Neuronal stem cell (in vitro differentiated cells): ENCODE data around the gene THEM4. TPM values are rescaled to one million over a fixed set of nuclear protein-coding genes. Genes with fewer than 3 reads are reported as not detected.

ENCODE experiments used
- DNase-seq: peaks from one replicate; pipeline ENCODE4 v3.0.0-alpha.2; 2013; ENCODE audit warnings: low spot score
- H2AFZ ChIP-seq: one replicate; pipeline ENCODE4 v1.6.1; 2013; ENCODE audit warnings: mild to moderate bottlenecking, low read length, inconsistent platforms
- H2AK5ac ChIP-seq: 2 replicates; pipeline ENCODE4 v1.6.1; 2013; ENCODE audit warnings: low read depth, mild to moderate bottlenecking, inconsistent platforms, low read length, moderate library complexity, mixed read lengths
- H2BK120ac ChIP-seq: 2 replicates; pipeline ENCODE4 v1.6.1; 2013; ENCODE audit warnings: low read depth, mild to moderate bottlenecking, inconsistent platforms, low read length, moderate library complexity, mixed read lengths
- H2BK12ac ChIP-seq: one replicate; pipeline ENCODE4 v1.6.1; 2013; ENCODE audit warnings: low read length, inconsistent platforms
- H2BK15ac ChIP-seq: 2 replicates; pipeline ENCODE4 v1.6.1; 2013; ENCODE audit warnings: mild to moderate bottlenecking, low read length, inconsistent platforms, mixed read lengths
- H2BK5ac ChIP-seq: one replicate; pipeline ENCODE4 v1.6.1; 2013; ENCODE audit warnings: inconsistent platforms, mild to moderate bottlenecking, low read length, moderate library complexity
- H3K14ac ChIP-seq: one replicate; pipeline ENCODE4 v1.6.1; 2013; ENCODE audit warnings: low read length, inconsistent platforms
- H3K18ac ChIP-seq: 2 replicates; pipeline ENCODE4 v1.6.1; 2013; ENCODE audit warnings: low read length, inconsistent platforms
- H3K23ac ChIP-seq: 2 replicates; pipeline ENCODE4 v1.6.1; 2013; ENCODE audit warnings: low read depth, mild to moderate bottlenecking, mixed read lengths, low read length, inconsistent platforms; ENCODE audit not compliant: poor library complexity
- H3K27ac ChIP-seq: replicated peaks from 3 replicates; pipeline ENCODE4 v1.5.1; 2013; ENCODE audit warnings: low read length, inconsistent platforms
- H3K27me3 ChIP-seq, 3 experiments: 2 replicates each; pipeline ENCODE4 v1.6.1; 2013; ENCODE audit warnings: low read length in 3 of 3, mild to moderate bottlenecking in 2 of 3, inconsistent platforms in 1 of 3, low read depth in 1 of 3, mixed read lengths in 1 of 3, moderate library complexity in 1 of 3; ENCODE audit not compliant: control insufficient read depth in 3 of 3, insufficient read depth in 3 of 3
- H3K36me3 ChIP-seq, 2 donors: replicated peaks in 1 of 2; 2 replicates each; pipeline ENCODE4 v1.6.1; 2013; ENCODE audit warnings: low read length in 2 of 2; ENCODE audit not compliant: control insufficient read depth in 2 of 2, insufficient read depth in 2 of 2
- H3K4ac ChIP-seq: 2 replicates; pipeline ENCODE4 v1.6.1; 2013; ENCODE audit warnings: inconsistent platforms, mild to moderate bottlenecking, low read length, moderate library complexity
- H3K4me1 ChIP-seq, 2 donors: 1 replicate in 1 of 2; 2 replicates in 1 of 2; pipeline ENCODE4 v1.6.1; 2013; ENCODE audit warnings: low read length in 2 of 2, low read depth in 1 of 2; ENCODE audit not compliant: control insufficient read depth in 2 of 2, insufficient read depth in 1 of 2
- H3K4me2 ChIP-seq: one replicate; pipeline ENCODE4 v1.6.1; 2013; ENCODE audit warnings: mild to moderate bottlenecking, low read length, inconsistent platforms; ENCODE audit not compliant: insufficient read depth, poor library complexity, severe bottlenecking
- H3K4me3 ChIP-seq, 2 donors: 2 replicates each; pipeline ENCODE4 v1.5.1; 2013; ENCODE audit warnings: low read length in 2 of 2, mild to moderate bottlenecking in 2 of 2, inconsistent platforms in 1 of 2, moderate library complexity in 1 of 2
- H3K79me1 ChIP-seq: one replicate; pipeline ENCODE4 v1.6.1; 2013; ENCODE audit warnings: low read depth, mild to moderate bottlenecking, inconsistent platforms, low read length, moderate library complexity
- H3K9ac ChIP-seq: one replicate; pipeline ENCODE4 v1.6.1; 2013; ENCODE audit warnings: mild to moderate bottlenecking, low read depth, low read length, inconsistent platforms; ENCODE audit not compliant: poor library complexity
- H3K9me3 ChIP-seq, 2 donors: replicated peaks in 1 of 2; 2 replicates each; pipeline versions ENCODE3 to v1.6.1; 2013; ENCODE audit warnings: low read length in 2 of 2, mild to moderate bottlenecking in 2 of 2, inconsistent platforms in 1 of 2, low read depth in 1 of 2, mixed read lengths in 1 of 2, moderate library complexity in 1 of 2; ENCODE audit not compliant: control insufficient read depth in 2 of 2, insufficient read depth in 1 of 2
- H4K8ac ChIP-seq: one replicate; pipeline ENCODE4 v1.6.1; 2013; ENCODE audit warnings: low read depth, mild to moderate bottlenecking, inconsistent platforms, low read length, moderate library complexity
- H4K91ac ChIP-seq: one replicate; pipeline ENCODE4 v1.6.1; 2013; ENCODE audit warnings: low read length, low read depth, mild to moderate bottlenecking, inconsistent platforms; ENCODE audit not compliant: poor library complexity
- WGBS, 2 donors: extraction: QIAGEN DNeasy Blood & Tissue Kit; methylation state at CpG; one replicate each; pipeline ENCODE4 v1.1.7; 2013; ENCODE audit warnings: missing lambda C conversion rate in 2 of 2, mixed read lengths in 1 of 2; ENCODE audit not compliant: insufficient read length in 2 of 2, insufficient replicate concordance in 1 of 2; ENCODE audit errors: extremely low coverage in 2 of 2; 5-methylcytosine and 5-hydroxymethylcytosine counted together
- polyA plus RNA-seq, 2 experiments: library from polyadenylated mRNA; stranded (reverse); fragments of 200-250 nt; gene quantifications; one replicate each; pipeline ENCODE4 v1.2.3, GENCODE V29; 2013

The THEM4 gene
- 9.2 TPM for polyA plus RNA-seq (2013, experiment 1 of 2)
- 9.8 TPM for polyA plus RNA-seq (2013, experiment 2 of 2)

GRCh38 chr1:151909167-151910149 lies at the start of gene THEM4:
Gene THEM4 (minus strand): TSS chr1:151909511. CDS start chr1:151909458, 53 bp downstream.
- Histone ChIP-seq H3K4ac (no peak within 1 kb of the TSS), H3K9ac (peak within 1 kb of the TSS; percentile 72), H2BK15ac (no peak within 1 kb of the TSS), H2AFZ (peak within 1 kb of the TSS; percentile 98), H3K4me2 (peak within 1 kb of the TSS; percentile 91), H3K27me3 (peaks cover 0 to 7% (median 2%) of the 10 kb centered on the region in 3 experiments), H2BK5ac (no peak within 1 kb of the TSS), H3K23ac (peak within 1 kb of the TSS; percentile 98), H2BK12ac (no peak within 1 kb of the TSS), H3K14ac (no peak within 1 kb of the TSS), H3K4me1 (peaks cover 0 to 2% of the 10 kb centered on the region in 2 donors), H3K36me3 (peaks cover 1 to 8% of the 10 kb centered on the region in 2 donors), H4K91ac (no peak within 1 kb of the TSS), H3K27ac (peak within 1 kb of the TSS; percentile 40), H3K18ac (peak within 1 kb of the TSS; percentile 97), H4K8ac (no peak within 1 kb of the TSS), H2AK5ac (no peak within 1 kb of the TSS), H3K9me3 (peaks cover 9 to 14% of the 10 kb centered on the region in 2 donors), H3K79me1 (peaks cover 2% of the 10 kb centered on the region), H3K4me3 (peak within 1 kb of the TSS; percentile 87 to 97), H2BK120ac (no peak within 1 kb of the TSS)
- WGBS, 2 donors = no CpG with 5 or more reads among the region's 73 CpGs
- peak; percentile 87 for DNase-seq

- no peak overlapping the region for H2AK5ac ChIP-seq
- DNase-seq = no peak
- H3K79me1 ChIP-seq = no peaks in the 10 kb centered on the region
- no peak overlapping the region for H3K4me2 ChIP-seq
- no peaks in the 10 kb centered on the region for H3K4me1 ChIP-seq
- H3K18ac ChIP-seq = no peak overlapping the region
- H3K14ac ChIP-seq = no peak overlapping the region
- H2BK120ac ChIP-seq = no peak overlapping the region
- no peak overlapping the region for H3K4ac ChIP-seq
- no peak overlapping the region for H2BK5ac ChIP-seq
- no peak overlapping the region for H3K9ac ChIP-seq
- H3K23ac ChIP-seq = no peak overlapping the region
- no peak overlapping the region for H2AFZ ChIP-seq
- no peak overlapping the region for H2BK12ac ChIP-seq
- H2BK15ac ChIP-seq = no peak overlapping the region
- no peaks in the 10 kb centered on the region for H3K9me3 ChIP-seq
- H3K36me3 ChIP-seq = no peaks in the 10 kb centered on the region
- peaks cover 0 to 17% (median 0%) of the 10 kb centered on the region in 3 experiments for H3K27me3 ChIP-seq
- H3K27ac ChIP-seq = no peak overlapping the region
- WGBS, 2 donors = no CpG with 5 or more reads among the region's 2 CpGs
- H3K4me3 ChIP-seq = no peak overlapping the region
- no peak overlapping the region for H4K8ac ChIP-seq
- no peak overlapping the region for H4K91ac ChIP-seq
These were observed 49.6 kb upstream of the THEM4 start for GRCh38 chr1:151958959-151959358.

DNA sequence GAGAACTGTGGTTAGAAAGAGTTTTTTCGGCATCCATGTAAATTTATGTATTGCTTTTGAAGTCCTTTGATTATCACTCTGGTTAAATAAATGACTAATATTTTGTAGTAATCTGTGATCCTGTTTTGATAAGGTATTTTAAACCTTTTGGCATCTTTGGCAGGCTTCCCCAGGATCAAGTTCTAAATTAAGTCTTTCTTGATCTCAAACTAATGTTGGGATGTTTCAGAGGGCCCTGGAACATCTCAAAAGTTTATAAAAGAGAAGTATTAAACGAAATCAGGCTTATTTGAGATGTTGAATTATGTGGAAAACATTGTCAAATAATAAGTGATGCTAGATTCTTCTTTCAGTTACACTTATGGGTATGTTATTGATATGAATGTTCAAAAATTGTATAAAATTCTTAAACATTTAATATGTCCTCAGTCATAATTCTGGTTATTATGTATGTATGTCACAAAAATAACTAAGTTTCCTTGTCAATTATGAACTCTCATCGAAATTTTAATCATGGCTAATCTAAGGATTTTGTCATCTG lies 47.7 kb upstream of the THEM4 start:
- Histone ChIP-seq H2BK120ac (no peak overlapping the region), H3K23ac (no peak overlapping the region), H3K9ac (no peak overlapping the region), H2AFZ (no peak overlapping the region), H3K18ac (no peak overlapping the region), H2AK5ac (no peak overlapping the region), H2BK5ac (no peak overlapping the region), H4K8ac (no peak overlapping the region), H3K79me1 (no peaks in the 10 kb centered on the region), H3K9me3 (no peaks in the 10 kb centered on the region), H3K4ac (no peak overlapping the region), H4K91ac (no peak overlapping the region), H3K4me1 (no peaks in the 10 kb centered on the region), H3K27ac (no peak overlapping the region), H3K36me3 (no peaks in the 10 kb centered on the region), H2BK15ac (no peak overlapping the region), H3K4me3 (no peak overlapping the region), H3K4me2 (no peak overlapping the region), H3K14ac (no peak overlapping the region), H2BK12ac (no peak overlapping the region), H3K27me3 (peaks cover 0 to 17% (median 0%) of the 10 kb centered on the region in 3 experiments)
- DNase-seq = no peak
- WGBS, 2 donors = no CpG with 5 or more reads among the region's 3 CpGs
